Measurements from ENCODE around the gene TOP3A.

TOP3A gene

DNA sequence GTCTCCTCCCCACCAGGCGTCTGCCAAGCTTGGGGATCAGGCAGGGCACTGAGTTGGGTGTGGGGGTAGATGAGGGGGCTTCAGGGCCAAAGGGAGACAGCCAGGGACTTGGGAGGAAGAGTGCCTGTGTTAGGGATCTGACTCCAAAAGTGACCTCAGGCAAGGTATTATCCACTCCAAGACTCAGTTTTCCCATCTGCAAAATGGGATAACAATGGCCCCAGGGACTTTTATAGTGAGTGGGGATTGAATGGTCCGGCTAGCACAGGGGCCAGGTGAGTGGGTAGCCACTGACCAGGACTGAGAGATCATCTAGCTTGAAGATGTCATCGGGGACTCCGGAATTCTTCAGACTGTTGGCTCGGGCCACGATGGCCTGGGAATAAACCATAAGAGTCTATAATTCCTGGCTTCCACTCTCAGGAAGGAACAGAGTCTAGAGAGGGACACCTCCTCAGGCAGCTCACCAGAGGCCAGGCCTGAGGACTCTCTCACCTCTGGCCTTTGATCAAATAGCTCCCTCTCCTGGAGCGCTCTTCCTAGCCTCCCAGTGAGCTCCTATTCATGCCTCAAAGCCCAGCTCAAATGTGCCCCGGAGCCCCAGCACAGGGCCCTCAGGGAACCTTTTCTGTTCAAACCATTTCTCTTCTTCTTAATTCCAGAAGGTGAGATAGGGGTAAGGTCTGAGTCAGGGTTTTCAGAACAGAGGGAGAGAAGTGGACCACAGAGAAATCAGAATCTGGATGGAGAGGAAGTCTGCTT, 59.7 kb downstream of the TOP3A start:
- Histone ChIP-seq H3K4me3 (replicated peaks; ENCODE audit: low read depth, low read length) (no peak overlapping the region), H3K27me3 (replicated peaks; ENCODE audit: control insufficient read depth, insufficient read depth, low read length) (no peaks in the 10 kb centered on the region), H3K36me3 (ENCODE audit: control insufficient read depth, insufficient read depth, low read length) (peaks cover 33% of the 10 kb centered on the region)
- DNase-seq (ENCODE audit: extremely low read depth, insufficient read length): no peak
- TF ChIP-seq, protein P1, sequence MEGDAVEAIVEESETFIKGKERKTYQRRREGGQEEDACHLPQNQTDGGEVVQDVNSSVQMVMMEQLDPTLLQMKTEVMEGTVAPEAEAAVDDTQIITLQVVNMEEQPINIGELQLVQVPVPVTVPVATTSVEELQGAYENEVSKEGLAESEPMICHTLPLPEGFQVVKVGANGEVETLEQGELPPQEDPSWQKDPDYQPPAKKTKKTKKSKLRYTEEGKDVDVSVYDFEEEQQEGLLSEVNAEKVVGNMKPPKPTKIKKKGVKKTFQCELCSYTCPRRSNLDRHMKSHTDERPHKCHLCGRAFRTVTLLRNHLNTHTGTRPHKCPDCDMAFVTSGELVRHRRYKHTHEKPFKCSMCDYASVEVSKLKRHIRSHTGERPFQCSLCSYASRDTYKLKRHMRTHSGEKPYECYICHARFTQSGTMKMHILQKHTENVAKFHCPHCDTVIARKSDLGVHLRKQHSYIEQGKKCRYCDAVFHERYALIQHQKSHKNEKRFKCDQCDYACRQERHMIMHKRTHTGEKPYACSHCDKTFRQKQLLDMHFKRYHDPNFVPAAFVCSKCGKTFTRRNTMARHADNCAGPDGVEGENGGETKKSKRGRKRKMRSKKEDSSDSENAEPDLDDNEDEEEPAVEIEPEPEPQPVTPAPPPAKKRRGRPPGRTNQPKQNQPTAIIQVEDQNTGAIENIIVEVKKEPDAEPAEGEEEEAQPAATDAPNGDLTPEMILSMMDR (IDR thresholded peaks at IDR 0.05; ENCODE audit: insufficient read depth, low read length, poor library complexity, severe bottlenecking): no peak

GRCh38 chr17:18253947-18254821, 60.6 kb downstream of the TOP3A start:
- peaks cover 33% of the 10 kb centered on the region for H3K36me3 ChIP-seq (ENCODE audit: control insufficient read depth, insufficient read depth, low read length)
- DNase-seq (ENCODE audit: extremely low read depth, insufficient read length): no peak
- TF ChIP-seq, protein P1 (IDR thresholded peaks at IDR 0.05; ENCODE audit: insufficient read depth, low read length, poor library complexity, severe bottlenecking): no peak
- H3K4me3 ChIP-seq (replicated peaks; ENCODE audit: low read depth, low read length): no peak overlapping the region
- H3K27me3 ChIP-seq (replicated peaks; ENCODE audit: control insufficient read depth, insufficient read depth, low read length): no peaks in the 10 kb centered on the region

- peaks cover 39% of the 10 kb centered on the region for H3K36me3 ChIP-seq (ENCODE audit: control insufficient read depth, insufficient read depth, low read length)
- no peak overlapping the region for H3K4me3 ChIP-seq (replicated peaks; ENCODE audit: low read depth, low read length)
- no peaks in the 10 kb centered on the region for H3K27me3 ChIP-seq (replicated peaks; ENCODE audit: control insufficient read depth, insufficient read depth, low read length)
- TF ChIP-seq, protein P1 (IDR thresholded peaks at IDR 0.05; ENCODE audit: insufficient read depth, low read length, poor library complexity, severe bottlenecking): no peak
- no peak for DNase-seq (ENCODE audit: extremely low read depth, insufficient read length)
Observed at GRCh38 chr17:18253187-18253884, 61.5 kb downstream of the TOP3A start.

GRCh38 chr17:18252160-18252559, 62.6 kb downstream of the TOP3A start:
- no peak for DNase-seq (ENCODE audit: extremely low read depth, insufficient read length)
- Histone ChIP-seq H3K36me3 (ENCODE audit: control insufficient read depth, insufficient read depth, low read length) (peaks cover 44% of the 10 kb centered on the region), H3K27me3 (replicated peaks; ENCODE audit: control insufficient read depth, insufficient read depth, low read length) (no peaks in the 10 kb centered on the region), H3K4me3 (replicated peaks; ENCODE audit: low read depth, low read length) (no peak overlapping the region)
- TF ChIP-seq, protein P1 (IDR thresholded peaks at IDR 0.05; ENCODE audit: insufficient read depth, low read length, poor library complexity, severe bottlenecking): no peak

- H3K4me3 ChIP-seq (replicated peaks; ENCODE audit: low read depth, low read length): no peak overlapping the region
- DNase-seq (ENCODE audit: extremely low read depth, insufficient read length): no peak
- H3K36me3 ChIP-seq (ENCODE audit: control insufficient read depth, insufficient read depth, low read length): peaks cover 46% of the 10 kb centered on the region
- no peaks in the 10 kb centered on the region for H3K27me3 ChIP-seq (replicated peaks; ENCODE audit: control insufficient read depth, insufficient read depth, low read length)
- TF ChIP-seq, protein P1 (IDR thresholded peaks at IDR 0.05; ENCODE audit: insufficient read depth, low read length, poor library complexity, severe bottlenecking): no peak
Observed at GRCh38 chr17:18251204-18251603, 63.6 kb downstream of the TOP3A start.

Data from GM06990 (cell line).